Measurements from ENCODE around the gene ZNF576. TPM values are rescaled to one million over a fixed set of nuclear protein-coding genes. Genes with fewer than 3 reads are reported as not detected.
"Not testable (repeated sequence)": the region's sequence is repeated elsewhere in the genome, so short reads cannot be mapped to it uniquely, and the experiment has no call there.

The ZNF576 gene
- total RNA-seq, 1 donor from 2014 or later = 9.1 TPM

- DNase-seq (ENCODE audit: low read depth in 2 of 2) = peak; percentile 99
These were observed 21.0 kb upstream of the ZNF576 start, which contains the start of the genes PINLYP and XRCC1 for GRCh38 chr19:43575156-43575950. TSS of gene PINLYP (plus strand) at chr19:43575801. CDS start at chr19:43577192, 1,391 bp downstream. TSS of gene XRCC1 (minus strand) at chr19:43575527. CDS start at chr19:43575458, 69 bp downstream.

- no peak for DNase-seq (ENCODE audit: low read depth in 2 of 2)
These were observed 20.2 kb upstream of the ZNF576 start for GRCh38 chr19:43575955-43576878.

GRCh38 chr19:43578787-43579186, 17.6 kb upstream of the ZNF576 start:
- no peak for DNase-seq (ENCODE audit: low read depth in 2 of 2)

GRCh38 chr19:43581467-43581866, 14.9 kb upstream of the ZNF576 start:
- no peak for DNase-seq (ENCODE audit: low read depth in 2 of 2)

GRCh38 chr19:43582495-43582894, 13.9 kb upstream of the ZNF576 start:
- DNase-seq (ENCODE audit: low read depth in 2 of 2) = no peak

- no peak for DNase-seq (ENCODE audit: low read depth in 2 of 2)
These were observed 11.9 kb upstream of the ZNF576 start for GRCh38 chr19:43584484-43584883.

- DNase-seq (ENCODE audit: low read depth in 2 of 2) = no peak
These were observed 10.0 kb upstream of the ZNF576 start for GRCh38 chr19:43586346-43586745.

- DNase-seq (ENCODE audit: low read depth in 2 of 2) = not testable (repeated sequence)
These were observed 9.4 kb upstream of the ZNF576 start for GRCh38 chr19:43587029-43587428.

- no peak for DNase-seq (ENCODE audit: low read depth in 2 of 2)
These were observed 7.1 kb upstream of the ZNF576 start for GRCh38 chr19:43589277-43589676.

- DNase-seq (ENCODE audit: low read depth in 2 of 2) = no peak
These were observed 6.7 kb upstream of the ZNF576 start for GRCh38 chr19:43589678-43590077.

GRCh38 chr19:43591904-43592772, 4.3 kb upstream of the ZNF576 start:
- no peak for DNase-seq (ENCODE audit: low read depth in 2 of 2)

- DNase-seq (ENCODE audit: low read depth in 2 of 2) = no peak
These were observed 3.5 kb upstream of the ZNF576 start for GRCh38 chr19:43592800-43593350.

- DNase-seq (ENCODE audit: low read depth in 2 of 2) = no peak
These were observed 2.2 kb upstream of the ZNF576 start for GRCh38 chr19:43594081-43594697.

GRCh38 chr19:43594710-43595604, 1.4 kb upstream of the ZNF576 start:
- DNase-seq (ENCODE audit: low read depth in 2 of 2) = peak; percentile 82 to 88

GRCh38 chr19:43595605-43595998, 793 bp upstream of the ZNF576 start:
- DNase-seq (ENCODE audit: low read depth in 2 of 2) = no peak

GRCh38 chr19:43596842-43597461, 557 bp downstream of the ZNF576 start:
- no peak for DNase-seq (ENCODE audit: low read depth in 2 of 2)

GRCh38 chr19:43597876-43598275, 1.5 kb downstream of the ZNF576 start:
- peak in 1 of 2 donors; percentile 36 for DNase-seq (ENCODE audit: low read depth in 2 of 2)

GRCh38 chr19:43598445-43599240, 2.2 kb downstream of the ZNF576 start:
- DNase-seq (ENCODE audit: low read depth in 2 of 2) = no peak
